K562 (cell line): ENCODE measurements around the gene NPC1. TPM values are rescaled to one million over a fixed set of nuclear protein-coding genes. Genes with fewer than 3 reads are reported as not detected.

Experiments used
- JUN ChIP-seq, 2 experiments: sonication (generic) in 1 of 2; formaldehyde crosslinking in 1 of 2; IDR thresholded peaks; 2 replicates each; pipeline versions ENCODE4 v1.6.1 to v1.8.0; 2012 to 2022; ENCODE audit warnings: borderline replicate concordance in 2 of 2, mild to moderate bottlenecking in 2 of 2, improper control_type of control experiment in 1 of 2, low read depth in 1 of 2, low read length in 1 of 2, missing genetic modification reagents in 1 of 2
- MYBL2 ChIP-seq, 2 experiments: fragments of 450-650 bp in 1 of 2; sonication (generic) in 1 of 2; formaldehyde crosslinking in 1 of 2; IDR thresholded peaks; 2 replicates each; pipeline versions ENCODE4 v1.6.1 to v1.8.1; 2017 to 2022; ENCODE audit warnings: borderline replicate concordance in 1 of 2, inconsistent platforms in 1 of 2, low read depth in 1 of 2, mild to moderate bottlenecking in 1 of 2, missing genetic modification reagents in 1 of 2, moderate library complexity in 1 of 2
- NBN ChIP-seq: fragments of 450-650 bp; IDR thresholded peaks from 2 replicates; pipeline ENCODE4 v1.6.1; 2016; ENCODE audit warnings: low read depth, mild to moderate bottlenecking
- POLR3G ChIP-seq: IDR thresholded peaks from 2 replicates; pipeline ENCODE4 v1.6.1; 2011; ENCODE audit not compliant: insufficient read length, insufficient replicate concordance; ENCODE audit errors: extremely low read depth
- PURB ChIP-seq: sonication (generic); formaldehyde crosslinking; IDR thresholded peaks from 2 replicates; pipeline ENCODE4 v1.9.0; 2021; ENCODE audit warnings: low read depth, mild to moderate bottlenecking, missing genetic modification reagents
- TCF7 ChIP-seq: sonication (generic); IDR thresholded peaks from 2 replicates; pipeline ENCODE4 v1.6.1; 2016; ENCODE audit warnings: antibody characterized with exemption, borderline replicate concordance
- U2AF1 ChIP-seq: fragments of 200-400 bp; formaldehyde crosslinking; optimal IDR thresholded peaks from 2 replicates; pipeline ENCODE3; 2017; ENCODE audit warnings: mild to moderate bottlenecking, low read depth, low read length, moderate library complexity
- ZNF431 ChIP-seq: sonication (generic); formaldehyde crosslinking; IDR thresholded peaks from 2 replicates; pipeline ENCODE4 v1.8.0; 2022; ENCODE audit warnings: mild to moderate bottlenecking, missing genetic modification reagents
- ZNF551 ChIP-seq: fragments of 250-450 bp; sonication (Bioruptor Pico); IDR thresholded peaks from 2 replicates; pipeline ENCODE4 v1.5.0; 2021; ENCODE audit warnings: mild to moderate bottlenecking, moderate library complexity
- polyA plus RNA-seq, 8 experiments: library from polyadenylated mRNA; depleted of rRNA in 4 of 8; stranded (reverse) in 5 of 8; unstranded in 3 of 8; fragments of >200 nt; fragmentation: Nextera tagmentation in 2 of 8; fragmentation: Illumina TruSeq in 1 of 8; extraction: Ambion mirVana in 2 of 8; extraction: Trizol in 1 of 8; gene quantifications; 2 replicates each; pipeline versions ENCODE4 v1.2.1 to v1.2.3, GENCODE V29; 2011 to 2014; ENCODE audit warnings: inconsistent platforms in 1 of 8, missing spikeins in 1 of 8
- total RNA-seq, 7 experiments: library from RNA; depleted of rRNA in 6 of 7; stranded (reverse); fragments of >200 nt in 6 of 7; fragmentation: Illumina TruSeq in 2 of 7; extraction: Trizol in 2 of 7; gene quantifications; 2 replicates each; pipeline versions ENCODE4 v1.2.1 to v1.2.3, GENCODE V29; 2011 to 2021; ENCODE audit warnings: low replicate concordance in 1 of 7
- TF ChIP-seq, protein P1 (sequence below): fragments of 450-650 bp; IDR thresholded peaks from 2 replicates; pipeline ENCODE4 v1.7.0; 2016; ENCODE audit warnings: borderline replicate concordance
- TF ChIP-seq, protein P2 (sequence below): IDR thresholded peaks from 2 replicates; pipeline ENCODE4 v1.6.1; 2016; ENCODE audit warnings: missing genetic modification characterization, missing compliant biosample characterization
- TF ChIP-seq, protein P3 (sequence below): sonication (generic); formaldehyde crosslinking; IDR thresholded peaks from 2 replicates; pipeline ENCODE4 v1.8.0; 2023; ENCODE audit warnings: missing genetic modification reagents, mild to moderate bottlenecking, borderline replicate concordance
- TF ChIP-seq, protein P4 (sequence below): sonication (generic); formaldehyde crosslinking; IDR thresholded peaks from 2 replicates; pipeline ENCODE4 v1.8.0; 2022; ENCODE audit warnings: mild to moderate bottlenecking, missing genetic modification reagents
- TF ChIP-seq, protein P5 (sequence below): IDR thresholded peaks from 2 replicates; pipeline ENCODE4 v1.6.1; 2011; ENCODE audit not compliant: insufficient read length; ENCODE audit errors: extremely low read depth

Gene NPC1
- total and polyA plus RNA-seq, 9 of the 15 experiments (the other 6 are each of a cell fraction or from before 2014, with no cell fraction given), result 17.1 to 45.9 (median 27.6) TPM

DNA sequence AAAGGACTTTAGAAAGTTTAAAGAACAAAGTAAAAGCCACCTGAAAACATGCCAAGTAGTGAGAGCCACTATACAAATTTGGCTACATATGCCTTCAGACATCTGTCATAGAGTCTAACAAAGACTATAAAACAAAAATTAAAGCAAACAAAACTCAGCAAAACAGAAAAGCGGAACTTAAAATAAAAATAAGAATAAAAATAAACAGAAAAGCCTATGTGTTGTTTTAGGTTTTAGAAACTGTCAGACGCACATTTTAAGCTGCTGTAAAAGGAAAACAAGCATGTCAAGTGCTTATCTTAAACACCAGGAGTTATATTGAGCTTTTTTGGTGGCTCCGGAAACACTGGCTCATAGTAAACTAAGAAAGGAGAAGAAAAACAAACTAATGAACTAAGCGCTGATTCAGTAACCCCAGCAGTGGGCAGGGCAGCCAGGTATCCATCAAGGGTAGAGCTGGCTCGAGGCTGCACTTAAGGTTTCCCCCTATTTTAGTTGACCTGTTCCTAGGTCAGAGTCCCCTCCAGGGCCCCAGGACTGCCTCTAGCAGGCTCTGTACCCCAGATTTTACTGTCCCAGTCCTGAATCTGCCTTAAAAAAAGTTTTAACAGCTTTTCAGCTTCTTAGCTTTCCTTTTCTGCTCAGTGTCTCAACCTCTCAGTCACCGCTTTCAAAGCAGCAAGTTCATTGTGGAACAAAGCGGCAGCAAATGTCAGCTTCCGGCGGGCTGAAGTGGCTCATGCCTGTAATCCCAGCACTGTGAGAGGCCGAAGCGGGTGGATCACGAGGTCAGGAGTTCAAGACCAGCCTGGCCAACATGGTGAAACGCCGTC lies 98.4 kb downstream of the NPC1 start (continued):
- TF ChIP-seq, protein P1, sequence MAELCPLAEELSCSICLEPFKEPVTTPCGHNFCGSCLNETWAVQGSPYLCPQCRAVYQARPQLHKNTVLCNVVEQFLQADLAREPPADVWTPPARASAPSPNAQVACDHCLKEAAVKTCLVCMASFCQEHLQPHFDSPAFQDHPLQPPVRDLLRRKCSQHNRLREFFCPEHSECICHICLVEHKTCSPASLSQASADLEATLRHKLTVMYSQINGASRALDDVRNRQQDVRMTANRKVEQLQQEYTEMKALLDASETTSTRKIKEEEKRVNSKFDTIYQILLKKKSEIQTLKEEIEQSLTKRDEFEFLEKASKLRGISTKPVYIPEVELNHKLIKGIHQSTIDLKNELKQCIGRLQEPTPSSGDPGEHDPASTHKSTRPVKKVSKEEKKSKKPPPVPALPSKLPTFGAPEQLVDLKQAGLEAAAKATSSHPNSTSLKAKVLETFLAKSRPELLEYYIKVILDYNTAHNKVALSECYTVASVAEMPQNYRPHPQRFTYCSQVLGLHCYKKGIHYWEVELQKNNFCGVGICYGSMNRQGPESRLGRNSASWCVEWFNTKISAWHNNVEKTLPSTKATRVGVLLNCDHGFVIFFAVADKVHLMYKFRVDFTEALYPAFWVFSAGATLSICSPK, result no peak
- TF ChIP-seq ZNF431 (CRISPR knock-in tag) (no peak), ZNF551 (no peak), PURB (CRISPR knock-in tag) (no peak), NBN (0 out of 2 replicates have a peak, but pooled peaks have one; percentile 53), MYBL2 (IDR thresholded peaks at IDR 0.05; ENCODE audit: low read depth) (no peak), MYBL2 (CRISPR knock-in tag; IDR thresholded peaks at IDR 0.05; ENCODE audit: borderline replicate concordance) (no peak), U2AF1 (no peak), TCF7 (no peak), POLR3G (no peak), JUN (IDR thresholded peaks at IDR 0.05; ENCODE audit: borderline replicate concordance, low read depth, low read length) (no peak), JUN (CRISPR knock-in tag; IDR thresholded peaks at IDR 0.05; ENCODE audit: borderline replicate concordance) (no peak)
- TF ChIP-seq, protein P2, sequence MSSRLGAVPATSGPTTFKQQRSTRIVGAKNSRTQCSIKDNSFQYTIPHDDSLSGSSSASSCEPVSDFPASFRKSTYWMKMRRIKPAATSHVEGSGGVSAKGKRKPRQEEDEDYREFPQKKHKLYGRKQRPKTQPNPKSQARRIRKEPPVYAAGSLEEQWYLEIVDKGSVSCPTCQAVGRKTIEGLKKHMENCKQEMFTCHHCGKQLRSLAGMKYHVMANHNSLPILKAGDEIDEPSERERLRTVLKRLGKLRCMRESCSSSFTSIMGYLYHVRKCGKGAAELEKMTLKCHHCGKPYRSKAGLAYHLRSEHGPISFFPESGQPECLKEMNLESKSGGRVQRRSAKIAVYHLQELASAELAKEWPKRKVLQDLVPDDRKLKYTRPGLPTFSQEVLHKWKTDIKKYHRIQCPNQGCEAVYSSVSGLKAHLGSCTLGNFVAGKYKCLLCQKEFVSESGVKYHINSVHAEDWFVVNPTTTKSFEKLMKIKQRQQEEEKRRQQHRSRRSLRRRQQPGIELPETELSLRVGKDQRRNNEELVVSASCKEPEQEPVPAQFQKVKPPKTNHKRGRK (tag), result no peak; the same call in 1 of the 2 replicates
- TF ChIP-seq, protein P3, sequence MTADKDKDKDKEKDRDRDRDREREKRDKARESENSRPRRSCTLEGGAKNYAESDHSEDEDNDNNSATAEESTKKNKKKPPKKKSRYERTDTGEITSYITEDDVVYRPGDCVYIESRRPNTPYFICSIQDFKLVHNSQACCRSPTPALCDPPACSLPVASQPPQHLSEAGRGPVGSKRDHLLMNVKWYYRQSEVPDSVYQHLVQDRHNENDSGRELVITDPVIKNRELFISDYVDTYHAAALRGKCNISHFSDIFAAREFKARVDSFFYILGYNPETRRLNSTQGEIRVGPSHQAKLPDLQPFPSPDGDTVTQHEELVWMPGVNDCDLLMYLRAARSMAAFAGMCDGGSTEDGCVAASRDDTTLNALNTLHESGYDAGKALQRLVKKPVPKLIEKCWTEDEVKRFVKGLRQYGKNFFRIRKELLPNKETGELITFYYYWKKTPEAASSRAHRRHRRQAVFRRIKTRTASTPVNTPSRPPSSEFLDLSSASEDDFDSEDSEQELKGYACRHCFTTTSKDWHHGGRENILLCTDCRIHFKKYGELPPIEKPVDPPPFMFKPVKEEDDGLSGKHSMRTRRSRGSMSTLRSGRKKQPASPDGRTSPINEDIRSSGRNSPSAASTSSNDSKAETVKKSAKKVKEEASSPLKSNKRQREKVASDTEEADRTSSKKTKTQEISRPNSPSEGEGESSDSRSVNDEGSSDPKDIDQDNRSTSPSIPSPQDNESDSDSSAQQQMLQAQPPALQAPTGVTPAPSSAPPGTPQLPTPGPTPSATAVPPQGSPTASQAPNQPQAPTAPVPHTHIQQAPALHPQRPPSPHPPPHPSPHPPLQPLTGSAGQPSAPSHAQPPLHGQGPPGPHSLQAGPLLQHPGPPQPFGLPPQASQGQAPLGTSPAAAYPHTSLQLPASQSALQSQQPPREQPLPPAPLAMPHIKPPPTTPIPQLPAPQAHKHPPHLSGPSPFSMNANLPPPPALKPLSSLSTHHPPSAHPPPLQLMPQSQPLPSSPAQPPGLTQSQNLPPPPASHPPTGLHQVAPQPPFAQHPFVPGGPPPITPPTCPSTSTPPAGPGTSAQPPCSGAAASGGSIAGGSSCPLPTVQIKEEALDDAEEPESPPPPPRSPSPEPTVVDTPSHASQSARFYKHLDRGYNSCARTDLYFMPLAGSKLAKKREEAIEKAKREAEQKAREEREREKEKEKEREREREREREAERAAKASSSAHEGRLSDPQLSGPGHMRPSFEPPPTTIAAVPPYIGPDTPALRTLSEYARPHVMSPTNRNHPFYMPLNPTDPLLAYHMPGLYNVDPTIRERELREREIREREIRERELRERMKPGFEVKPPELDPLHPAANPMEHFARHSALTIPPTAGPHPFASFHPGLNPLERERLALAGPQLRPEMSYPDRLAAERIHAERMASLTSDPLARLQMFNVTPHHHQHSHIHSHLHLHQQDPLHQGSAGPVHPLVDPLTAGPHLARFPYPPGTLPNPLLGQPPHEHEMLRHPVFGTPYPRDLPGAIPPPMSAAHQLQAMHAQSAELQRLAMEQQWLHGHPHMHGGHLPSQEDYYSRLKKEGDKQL (CRISPR knock-in tag), result no peak
- TF ChIP-seq, protein P4, sequence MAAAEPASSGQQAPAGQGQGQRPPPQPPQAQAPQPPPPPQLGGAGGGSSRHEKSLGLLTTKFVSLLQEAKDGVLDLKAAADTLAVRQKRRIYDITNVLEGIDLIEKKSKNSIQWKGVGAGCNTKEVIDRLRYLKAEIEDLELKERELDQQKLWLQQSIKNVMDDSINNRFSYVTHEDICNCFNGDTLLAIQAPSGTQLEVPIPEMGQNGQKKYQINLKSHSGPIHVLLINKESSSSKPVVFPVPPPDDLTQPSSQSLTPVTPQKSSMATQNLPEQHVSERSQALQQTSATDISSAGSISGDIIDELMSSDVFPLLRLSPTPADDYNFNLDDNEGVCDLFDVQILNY (CRISPR knock-in tag), result no peak
- TF ChIP-seq, protein P5, sequence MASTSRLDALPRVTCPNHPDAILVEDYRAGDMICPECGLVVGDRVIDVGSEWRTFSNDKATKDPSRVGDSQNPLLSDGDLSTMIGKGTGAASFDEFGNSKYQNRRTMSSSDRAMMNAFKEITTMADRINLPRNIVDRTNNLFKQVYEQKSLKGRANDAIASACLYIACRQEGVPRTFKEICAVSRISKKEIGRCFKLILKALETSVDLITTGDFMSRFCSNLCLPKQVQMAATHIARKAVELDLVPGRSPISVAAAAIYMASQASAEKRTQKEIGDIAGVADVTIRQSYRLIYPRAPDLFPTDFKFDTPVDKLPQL, result no peak
